H9 (cell line): ENCODE data around the gene CETN3. TPM values are rescaled to one million over a fixed set of nuclear protein-coding genes. Genes with fewer than 3 reads are reported as not detected.

Experiments
- DNase-seq: peaks from one replicate; pipeline ENCODE4 v3.0.0-alpha.2; 2017
- H2AFZ ChIP-seq: one replicate; pipeline ENCODE4 v1.6.1; 2013; ENCODE audit warnings: mild to moderate bottlenecking, low read length, control low read depth, moderate library complexity
- H2AK5ac ChIP-seq: 2 replicates; pipeline ENCODE4 v1.6.1; 2013; ENCODE audit warnings: low read length, control low read depth, mixed read lengths; ENCODE audit not compliant: insufficient read length
- H2BK120ac ChIP-seq: one replicate; pipeline ENCODE4 v1.6.1; 2013; ENCODE audit warnings: low read depth, mild to moderate bottlenecking, low read length, control low read depth, inconsistent platforms; ENCODE audit not compliant: poor library complexity, severe bottlenecking
- H2BK12ac ChIP-seq: 2 replicates; pipeline ENCODE4 v1.6.1; 2013; ENCODE audit warnings: low read length, control low read depth, mixed read lengths, low read depth; ENCODE audit not compliant: insufficient read length
- H2BK15ac ChIP-seq: 2 replicates; pipeline ENCODE4 v1.6.1; 2013; ENCODE audit warnings: low read depth, low read length, control low read depth
- H2BK20ac ChIP-seq: one replicate; pipeline ENCODE4 v1.6.1; 2013; ENCODE audit warnings: low read depth, mild to moderate bottlenecking, low read length, control low read depth, inconsistent platforms; ENCODE audit not compliant: poor library complexity, severe bottlenecking
- H2BK5ac ChIP-seq: 2 replicates; pipeline ENCODE4 v1.6.1; 2013; ENCODE audit warnings: low read length, control low read depth, mixed read lengths; ENCODE audit not compliant: insufficient read length
- H3K14ac ChIP-seq: 2 replicates; pipeline ENCODE4 v1.6.1; 2013; ENCODE audit warnings: low read length, control low read depth; ENCODE audit not compliant: insufficient read depth
- H3K18ac ChIP-seq: 2 replicates; pipeline ENCODE4 v1.6.1; 2013; ENCODE audit warnings: low read depth, mild to moderate bottlenecking, mixed read lengths, low read length, control low read depth; ENCODE audit not compliant: insufficient read length
- H3K23ac ChIP-seq: 2 replicates; pipeline ENCODE4 v1.6.1; 2013; ENCODE audit warnings: low read length, control low read depth, mixed read lengths, low read depth; ENCODE audit not compliant: insufficient read length
- H3K23me2 ChIP-seq: 2 replicates; pipeline ENCODE4 v1.6.1; 2013; ENCODE audit warnings: low read depth, mild to moderate bottlenecking, mixed read lengths, low read length, control low read depth; ENCODE audit not compliant: insufficient read length, poor library complexity, severe bottlenecking
- H3K27ac ChIP-seq: 2 replicates; pipeline ENCODE4 v1.5.1; 2013; ENCODE audit warnings: low read length, control low read depth, mixed read lengths, low read depth; ENCODE audit not compliant: insufficient read length
- H3K27me3 ChIP-seq: 2 replicates; pipeline ENCODE4 v1.6.1; 2013; ENCODE audit warnings: low read length, control low read depth, inconsistent platforms; ENCODE audit not compliant: insufficient read depth
- H3K4ac ChIP-seq: 2 replicates; pipeline ENCODE4 v1.6.1; 2013; ENCODE audit warnings: low read depth, mild to moderate bottlenecking, control low read depth, inconsistent platforms, low read length, moderate library complexity
- H3K4me1 ChIP-seq: 2 replicates; pipeline ENCODE4 v1.6.1; 2013; ENCODE audit warnings: low read length, control low read depth, inconsistent platforms; ENCODE audit not compliant: insufficient read depth
- H3K4me2 ChIP-seq: 2 replicates; pipeline ENCODE4 v1.6.1; 2013; ENCODE audit warnings: low read length, control low read depth, mixed read lengths; ENCODE audit not compliant: insufficient read length, insufficient read depth
- H3K56ac ChIP-seq: 2 replicates; pipeline ENCODE4 v1.6.1; 2013; ENCODE audit warnings: low read depth, mild to moderate bottlenecking, mixed read lengths, low read length, control low read depth; ENCODE audit not compliant: insufficient read length
- H3K79me1 ChIP-seq: 2 replicates; pipeline ENCODE4 v1.6.1; 2013; ENCODE audit warnings: low read depth, mild to moderate bottlenecking, moderate library complexity, low read length, control low read depth, inconsistent platforms; ENCODE audit not compliant: insufficient read depth, poor library complexity, severe bottlenecking
- H3K79me2 ChIP-seq: 2 replicates; pipeline ENCODE4 v1.6.1; 2013; ENCODE audit warnings: low read length, control low read depth, inconsistent platforms; ENCODE audit not compliant: insufficient read depth
- H3K9ac ChIP-seq: 2 replicates; pipeline ENCODE4 v1.6.1; 2013; ENCODE audit warnings: low read length, control low read depth, mixed read lengths; ENCODE audit not compliant: insufficient read length; ENCODE audit errors: extremely low read depth
- H3K9me3 ChIP-seq: one replicate; pipeline ENCODE4 v1.6.1; 2013; ENCODE audit warnings: low read depth, low read length, inconsistent platforms; ENCODE audit not compliant: control insufficient read depth
- H3T11ph ChIP-seq: one replicate; pipeline ENCODE4 v1.6.1; 2013; ENCODE audit warnings: mild to moderate bottlenecking, low read length, control low read depth, inconsistent platforms
- H4K20me1 ChIP-seq: one replicate; pipeline ENCODE4 v1.6.1; 2013; ENCODE audit not compliant: control insufficient read depth, insufficient read length, insufficient read depth
- H4K5ac ChIP-seq: 2 replicates; pipeline ENCODE4 v1.6.1; 2013; ENCODE audit warnings: low read depth, mild to moderate bottlenecking, mixed read lengths, low read length, control low read depth; ENCODE audit not compliant: insufficient read length
- H4K8ac ChIP-seq: replicated peaks from 2 replicates; pipeline ENCODE4 v1.6.1; 2013; ENCODE audit warnings: low read length, control low read depth, mixed read lengths, low read depth; ENCODE audit not compliant: insufficient read length
- H4K91ac ChIP-seq: 2 replicates; pipeline ENCODE4 v1.6.1; 2013; ENCODE audit warnings: low read depth, mild to moderate bottlenecking, moderate library complexity, mixed read lengths, low read length, control low read depth; ENCODE audit not compliant: insufficient read length
- H3K27ac Mint-ChIP-seq, 3 experiments: 2 replicates in 2 of 3; 3 replicates in 1 of 3; pipeline ENCODE4 v1.8.0; 2020 to 2021; ENCODE audit warnings: mixed read lengths in 3 of 3, mild to moderate bottlenecking in 1 of 3, moderate library complexity in 1 of 3
- H3K27me3 Mint-ChIP-seq: 2 replicates; pipeline ENCODE4 v1.8.0; 2021; ENCODE audit warnings: low read depth, mild to moderate bottlenecking, moderate library complexity, mixed read lengths
- H3K36me3 Mint-ChIP-seq, 3 experiments: 2 replicates in 2 of 3; 3 replicates in 1 of 3; pipeline ENCODE4 v1.8.0; 2020 to 2021; ENCODE audit warnings: low read depth in 3 of 3, mixed read lengths in 3 of 3; ENCODE audit not compliant: insufficient read depth in 1 of 3
- H3K4me1 Mint-ChIP-seq, 2 experiments: 2 replicates each; pipeline ENCODE4 v1.8.0; 2020; ENCODE audit warnings: mixed read lengths in 2 of 2
- H3K4me3 Mint-ChIP-seq, 2 experiments: 2 replicates in 1 of 2; 3 replicates in 1 of 2; pipeline ENCODE4 v1.8.0; 2020 to 2021; ENCODE audit warnings: mild to moderate bottlenecking in 2 of 2, mixed read lengths in 2 of 2, moderate library complexity in 1 of 2
- H3K9me3 Mint-ChIP-seq, 2 experiments: 2 replicates in 1 of 2; 3 replicates in 1 of 2; pipeline ENCODE4 v1.8.0; 2020; ENCODE audit warnings: mild to moderate bottlenecking in 2 of 2, mixed read lengths in 2 of 2, moderate library complexity in 1 of 2
- CTCF ChIP-seq: fragments of 200-600 bp; sonication (generic); conservative IDR thresholded peaks from 3 replicates; pipeline ENCODE4 v1.8.0; 2021; ENCODE audit warnings: antibody characterized with exemption, mild to moderate bottlenecking
- WGBS: extraction: QIAGEN DNeasy Blood & Tissue Kit; methylation state at CpG from one replicate; pipeline ENCODE4 v1.1.7; 2013; ENCODE audit warnings: missing lambda C conversion rate, low lambda C conversion rate, mixed read lengths; ENCODE audit not compliant: insufficient read length; ENCODE audit errors: extremely low coverage; 5-methylcytosine and 5-hydroxymethylcytosine counted together
- total RNA-seq: library from RNA; stranded (reverse); gene quantifications from 2 replicates; pipeline ENCODE4 v1.2.1, GENCODE V29; 2021

The CETN3 gene
- total RNA-seq, 1 experiment from 2014 or later: 36.3 TPM

- Histone ChIP-seq H3T11ph (no peak overlapping the region), H2BK15ac (no peak overlapping the region)
- no peaks in the 10 kb centered on the region; a peak in 1 of 7 replicates for H3K36me3 Mint-ChIP-seq
Observed at GRCh38 chr5:90440644-90441043, 31.1 kb upstream of the CETN3 start.

More at GRCh38 chr5:90440644-90441043, 31.1 kb upstream of the CETN3 start:
- Histone ChIP-seq H2AFZ (no peak overlapping the region), H3K9ac (no peak overlapping the region), H3K56ac (no peak overlapping the region), H2BK12ac (no peak overlapping the region), H3K18ac (no peak overlapping the region), H4K91ac (no peak overlapping the region), H2AK5ac (no peak overlapping the region), H3K14ac (no peak overlapping the region), H3K4me1 (no peaks in the 10 kb centered on the region), H3K27ac (no peak overlapping the region), H3K4ac (no peak overlapping the region), H3K4me2 (no peak overlapping the region), H3K79me2 (no peaks in the 10 kb centered on the region), H2BK20ac (no peak overlapping the region), H2BK120ac (no peak overlapping the region), H4K5ac (no peak overlapping the region), H3K9me3 (no peaks in the 10 kb centered on the region), H2BK5ac (no peak overlapping the region), H4K20me1 (no peaks in the 10 kb centered on the region), H3K23me2 (no peaks in the 10 kb centered on the region), H3K79me1 (no peaks in the 10 kb centered on the region), H3K27me3 (no peaks in the 10 kb centered on the region), H4K8ac (no peak overlapping the region), H3K23ac (no peak overlapping the region)
- H3K4me1 Mint-ChIP-seq: peaks cover 8 to 10% of the 10 kb centered on the region in 2 experiments
- TF ChIP-seq CTCF: no peak
- no peak overlapping the region for H3K27ac Mint-ChIP-seq
- no peak for DNase-seq
- no peaks in the 10 kb centered on the region for H3K27me3 Mint-ChIP-seq
- H3K4me3 Mint-ChIP-seq: no peak overlapping the region; a peak in 1 of 5 replicates
- H3K9me3 Mint-ChIP-seq: no peaks in the 10 kb centered on the region; a peak in 1 of 5 replicates
- no CpG with 5 or more reads among the region's 2 CpGs for WGBS
